HG03159 (cell line): ENCODE data around the gene CERS3.
"Not testable (repeated sequence)": the region's sequence is repeated elsewhere in the genome, so short reads cannot be mapped to it uniquely, and the experiment has no call there.

ENCODE experiments used
- ATAC-seq: cut with Tn5 transposase; IDR thresholded peaks from one replicate; pipeline ENCODE4 v1.9.1; 2021; ENCODE audit warnings: mild to moderate bottlenecking, moderate library complexity; ENCODE audit not compliant: unreplicated experiment

CERS3 gene

DNA sequence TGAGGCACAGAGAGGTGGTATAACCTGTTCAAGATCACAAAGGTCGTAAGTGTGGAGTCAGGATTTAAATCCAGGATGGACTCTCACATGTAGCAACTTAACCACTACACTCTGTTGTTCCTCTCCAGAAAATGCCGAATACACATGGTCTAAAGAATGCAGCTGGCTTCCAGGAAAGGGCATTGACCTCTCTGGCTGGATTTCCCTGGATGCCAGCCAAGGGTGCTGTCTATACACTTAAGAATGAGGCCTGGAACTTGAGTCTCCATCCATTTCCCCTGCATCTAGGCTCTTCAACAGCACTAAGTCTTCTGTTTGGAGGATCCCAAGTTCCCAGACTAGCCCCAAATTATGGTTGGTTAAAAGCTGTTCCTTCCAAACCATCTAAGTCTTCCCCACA, 60.5 kb downstream of the CERS3 start:
- ATAC-seq: no peak

DNA sequence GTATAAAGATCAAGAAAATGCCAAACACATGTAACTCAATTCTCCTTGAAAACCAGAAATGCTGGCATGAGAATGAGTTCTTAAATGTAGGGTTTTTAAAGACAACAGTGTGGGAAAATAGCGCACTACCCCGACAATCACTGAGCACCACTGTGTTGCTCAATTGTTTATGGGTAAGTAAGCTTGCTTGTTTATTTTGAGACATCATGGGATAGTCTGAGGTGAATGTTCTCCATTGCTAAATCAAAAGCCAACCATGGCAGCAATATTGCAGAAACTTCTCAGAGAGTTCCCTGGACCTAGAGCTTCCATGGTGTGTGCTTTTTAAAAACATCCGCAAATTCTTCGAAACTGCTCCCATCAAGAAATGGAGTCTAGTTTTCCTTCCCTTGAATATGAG, 62.7 kb downstream of the CERS3 start:
- ATAC-seq: no peak

DNA sequence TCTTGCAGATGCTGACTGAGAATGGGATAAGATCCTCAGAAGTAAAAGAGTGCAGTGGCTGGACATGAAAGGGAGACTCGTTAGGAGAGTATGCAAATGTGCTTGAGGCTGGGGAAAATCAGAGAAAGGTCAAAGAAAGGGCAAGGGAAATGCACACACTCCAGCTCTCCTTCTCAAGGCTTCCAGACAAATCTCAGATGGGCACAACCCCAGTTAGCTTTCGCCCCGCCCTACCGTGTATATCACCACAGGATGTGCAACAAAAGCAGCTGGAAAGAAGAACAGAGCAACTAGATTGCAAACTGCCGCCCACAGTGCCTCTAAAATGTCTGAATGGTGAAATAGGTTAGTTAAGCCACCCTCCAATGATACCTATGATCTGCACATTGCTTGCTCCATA, 63.9 kb downstream of the CERS3 start:
- no peak for ATAC-seq

DNA sequence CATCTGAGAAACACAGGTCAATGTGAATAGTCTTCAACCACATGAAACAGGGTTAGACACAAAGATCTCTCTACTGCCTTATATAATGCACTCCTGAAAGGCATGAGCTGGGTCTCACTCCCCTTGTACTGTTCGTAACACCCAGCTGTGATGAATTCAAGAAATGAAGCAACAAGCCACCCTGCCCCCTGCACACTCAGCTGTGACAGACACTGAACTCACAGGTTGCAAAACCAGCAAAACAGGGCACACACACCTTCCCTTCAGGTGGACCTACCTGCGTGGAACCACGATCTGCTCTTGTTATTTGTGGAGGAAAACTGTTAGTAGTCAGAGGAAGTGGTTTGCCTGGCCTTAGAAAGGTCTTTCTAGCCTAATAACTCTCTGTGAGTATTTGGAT, 64.5 kb downstream of the CERS3 start:
- ATAC-seq: no peak

DNA sequence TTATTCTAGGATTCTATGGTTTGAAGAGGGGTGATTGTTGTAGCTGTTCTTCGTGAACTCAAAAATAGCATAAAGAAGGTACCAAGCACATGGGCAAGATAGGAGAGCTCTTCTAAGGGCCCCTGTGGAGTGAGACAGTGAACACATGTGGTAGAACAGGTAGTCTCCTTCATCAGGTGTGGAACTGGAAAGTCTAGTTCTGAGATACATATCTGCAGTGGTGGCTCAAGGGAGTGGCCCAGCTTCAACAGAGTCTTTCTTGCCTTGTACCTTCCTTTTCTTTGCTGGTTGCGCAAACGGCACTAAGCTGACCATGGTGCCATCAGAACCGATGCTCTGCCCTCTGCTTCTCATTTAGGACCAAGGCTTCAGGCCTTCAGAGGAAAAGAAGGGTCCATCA, 65.2 kb downstream of the CERS3 start:
- ATAC-seq: no peak

DNA sequence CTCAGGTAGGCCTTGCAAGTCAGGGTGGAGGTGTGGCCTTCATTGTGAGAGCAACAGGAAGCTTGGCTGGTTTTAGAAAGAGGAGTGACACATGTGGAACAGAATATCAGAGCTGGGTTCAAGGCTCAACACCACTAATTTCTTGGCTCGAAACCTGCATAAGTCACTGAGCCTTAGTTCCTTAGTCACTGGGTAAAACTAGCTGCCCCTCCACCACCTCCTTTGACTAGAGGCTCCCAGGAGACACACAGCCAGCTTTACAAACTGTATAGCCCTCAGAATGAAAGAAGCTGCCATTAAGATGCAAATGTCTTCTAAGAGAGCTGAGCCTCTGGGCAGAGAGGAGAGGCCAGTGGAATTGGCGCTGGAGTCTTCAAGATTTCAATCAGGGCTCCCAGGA, 67.7 kb downstream of the CERS3 start:
- ATAC-seq: peak; percentile 62

DNA sequence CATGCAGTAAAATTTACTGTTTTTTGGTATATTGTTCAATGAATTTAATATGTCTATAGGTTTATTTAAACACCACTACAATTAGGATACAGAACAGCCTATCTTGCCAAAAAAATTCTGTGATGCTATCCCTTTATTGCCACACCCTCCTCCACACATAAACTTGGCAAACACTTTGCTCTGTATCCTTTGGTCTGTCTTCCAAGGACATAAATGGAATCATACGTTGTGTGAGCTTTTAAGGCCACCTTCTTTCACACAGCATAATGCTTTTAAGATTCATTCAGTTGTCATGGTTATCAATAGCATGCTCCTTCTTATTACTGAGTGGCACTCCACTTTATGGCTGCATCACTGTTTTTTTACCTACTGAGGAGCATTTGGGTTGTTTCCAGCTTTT, 71.5 kb downstream of the CERS3 start:
- no peak for ATAC-seq

DNA sequence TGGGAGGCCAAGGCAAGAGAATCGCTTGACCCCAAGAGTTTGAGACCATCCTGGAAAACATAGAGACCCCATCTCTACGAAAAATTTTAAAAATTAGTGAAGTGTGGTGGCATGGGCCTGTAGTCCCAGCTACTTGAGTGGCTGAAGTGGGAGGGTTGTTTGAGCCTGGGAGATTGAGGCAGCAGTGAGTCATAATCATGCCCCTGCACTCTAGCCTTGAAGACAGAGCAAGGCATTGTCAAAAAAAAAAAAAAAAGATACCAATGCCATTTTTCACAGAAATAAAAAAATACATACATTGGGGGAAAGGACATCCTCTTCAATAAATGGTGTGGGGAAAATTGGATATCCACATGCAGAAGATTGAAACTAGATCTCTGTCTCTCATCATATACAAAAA, 74.6 kb downstream of the CERS3 start:
- ATAC-seq: no peak

DNA sequence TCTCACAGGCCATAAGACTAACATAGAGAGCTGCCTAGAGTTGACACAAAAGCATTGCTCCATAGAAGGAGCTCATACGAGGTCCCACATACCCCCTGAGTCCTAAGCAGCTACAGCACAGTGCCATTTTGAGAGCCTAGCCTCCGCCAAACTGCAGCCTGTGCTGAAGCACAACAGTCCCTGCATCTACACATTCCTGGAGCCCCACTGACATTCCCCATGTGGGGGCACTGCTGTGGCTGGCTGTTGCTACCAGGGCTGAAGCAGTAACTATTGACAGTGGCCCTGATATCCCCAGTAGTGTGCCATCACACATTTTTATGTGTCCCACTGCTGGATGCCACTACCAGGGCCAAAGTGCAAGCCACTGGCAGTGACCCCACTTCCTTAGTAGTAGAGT, 80.3 kb downstream of the CERS3 start:
- ATAC-seq: no peak

DNA sequence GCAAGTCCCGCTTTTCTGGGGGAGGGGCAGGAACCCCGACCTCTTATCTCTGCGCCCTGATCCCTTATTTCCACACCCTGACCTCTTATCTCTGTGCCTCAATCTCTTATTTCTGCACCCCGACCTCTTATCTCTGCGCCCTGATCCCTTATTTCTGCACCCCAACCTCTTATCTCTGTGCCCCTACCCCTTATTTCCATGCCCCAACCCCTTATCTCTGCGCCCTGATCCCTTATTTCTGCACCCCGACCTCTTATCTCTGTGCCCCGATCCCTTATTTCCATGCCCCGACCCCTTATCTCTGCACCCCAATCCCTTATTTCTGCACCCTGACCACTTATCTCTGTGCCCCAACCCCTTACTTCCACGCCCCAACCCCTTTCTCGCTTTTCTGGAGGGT, 87.7 kb downstream of the CERS3 start:
- ATAC-seq: not testable (repeated sequence)

DNA sequence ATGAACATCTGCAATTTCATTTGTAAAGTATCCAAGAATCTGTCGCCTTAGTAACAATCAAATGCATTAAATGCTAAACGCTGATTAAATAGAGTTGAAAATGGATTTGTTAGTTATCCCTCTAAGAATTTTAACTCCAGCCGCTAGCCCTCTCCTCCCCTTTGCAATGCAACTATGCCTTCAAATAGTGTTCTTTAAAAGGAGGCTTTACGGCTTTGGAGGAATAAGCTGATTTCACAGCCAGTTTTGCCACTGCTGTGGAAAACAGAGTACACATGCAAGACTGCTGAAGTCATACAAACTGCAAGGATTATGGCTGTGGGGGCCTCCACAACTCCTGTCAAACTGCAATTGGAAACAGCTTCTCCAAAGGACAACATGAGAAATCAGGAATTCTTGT, 89.2 kb downstream of the CERS3 start:
- ATAC-seq: no peak

DNA sequence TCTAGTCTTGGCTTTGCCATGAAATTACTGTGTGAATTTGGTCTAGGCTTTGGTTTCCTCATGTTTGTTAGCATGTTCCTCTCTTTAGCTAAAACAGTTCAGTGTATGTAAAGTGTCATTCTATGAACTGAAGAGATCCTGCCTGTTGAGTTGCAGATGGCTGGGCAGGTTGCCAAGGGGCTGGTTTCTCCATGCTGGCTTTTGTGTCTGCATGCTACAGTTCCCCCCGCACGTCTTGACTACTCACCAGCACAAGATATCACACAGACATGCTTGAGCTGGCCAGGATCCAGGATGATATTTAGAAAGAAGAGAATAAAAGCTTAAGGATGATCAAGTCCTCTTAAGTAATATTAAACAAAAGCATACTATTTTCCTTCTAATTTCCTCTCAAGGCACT, 90.2 kb downstream of the CERS3 start:
- peak; percentile 94 for ATAC-seq

DNA sequence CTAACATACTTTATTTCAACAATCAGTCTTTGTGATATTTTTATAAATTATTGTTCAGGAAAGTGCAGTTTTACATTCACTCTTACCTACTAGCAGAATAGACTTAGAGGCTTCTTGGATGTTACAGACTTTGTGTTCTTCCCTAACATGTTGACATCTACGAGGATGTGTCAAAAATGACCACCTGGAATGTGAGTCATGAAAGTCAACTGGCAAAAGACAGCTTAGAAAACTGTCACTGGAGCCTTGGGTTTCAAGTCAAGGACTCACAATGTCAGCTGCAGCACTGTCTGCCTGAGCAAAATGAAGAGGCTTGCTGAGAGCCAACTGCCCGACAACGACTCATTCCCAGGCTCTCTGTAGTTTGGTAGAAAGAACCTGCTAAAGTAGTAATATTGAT, 91.5 kb downstream of the CERS3 start:
- no peak for ATAC-seq

DNA sequence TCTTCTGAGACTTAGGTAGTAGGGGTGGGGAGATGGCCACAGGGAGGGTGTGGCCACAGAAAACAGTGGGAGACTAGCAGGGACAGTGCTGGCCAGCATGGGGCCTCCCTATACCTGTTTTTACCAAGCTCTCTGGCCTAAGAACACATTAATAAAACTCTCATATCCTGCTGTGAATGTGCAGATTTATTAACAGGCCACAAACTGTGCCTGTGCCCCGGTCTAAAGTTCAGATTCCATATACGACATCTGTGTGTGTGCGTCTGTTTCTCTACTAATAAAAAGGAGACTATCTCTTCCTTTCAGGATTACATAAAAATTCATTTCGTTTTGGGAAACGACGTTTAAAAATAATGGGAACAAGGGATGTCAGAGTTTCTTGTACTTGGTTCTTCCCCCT, 94.2 kb downstream of the CERS3 start:
- ATAC-seq: no peak

DNA sequence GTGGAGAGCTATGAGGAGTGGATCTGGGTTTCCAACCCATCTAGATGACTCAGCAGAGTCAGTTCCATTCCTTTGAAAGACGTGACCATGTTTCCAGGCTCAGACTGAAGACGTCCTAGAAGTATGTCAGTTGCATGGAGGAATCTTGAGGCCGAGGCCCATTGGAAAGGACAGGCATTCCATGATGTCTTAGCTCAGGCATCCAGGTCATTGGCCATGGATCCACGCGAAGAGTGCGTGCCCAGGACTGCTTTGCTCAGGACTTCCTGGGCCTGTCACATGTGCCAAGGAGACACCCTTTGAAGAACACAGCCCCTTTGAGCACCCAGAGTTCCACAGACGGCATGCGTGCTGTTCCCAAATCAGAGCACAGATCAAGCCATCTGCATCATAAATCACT, 94.7 kb downstream of the CERS3 start:
- no peak for ATAC-seq

DNA sequence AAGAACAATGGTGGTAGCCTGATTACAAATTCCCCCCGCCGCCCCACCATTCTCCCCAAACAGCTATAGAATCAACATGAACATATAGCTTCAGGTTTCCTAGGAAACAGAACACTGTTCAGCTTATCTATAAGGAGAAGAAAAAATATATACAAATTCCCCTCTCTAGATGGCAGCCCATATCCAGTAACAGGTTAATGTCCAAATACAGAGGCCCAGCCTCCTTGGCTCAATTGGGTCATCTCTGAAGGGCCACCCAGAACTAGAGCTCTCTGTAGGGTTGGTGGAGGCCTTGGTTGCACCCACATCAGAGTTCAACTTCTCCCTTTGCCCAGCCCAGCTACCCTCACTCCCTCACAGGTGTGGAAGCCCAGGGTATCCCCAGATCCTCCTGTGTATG, 95.4 kb downstream of the CERS3 start:
- no peak for ATAC-seq

DNA sequence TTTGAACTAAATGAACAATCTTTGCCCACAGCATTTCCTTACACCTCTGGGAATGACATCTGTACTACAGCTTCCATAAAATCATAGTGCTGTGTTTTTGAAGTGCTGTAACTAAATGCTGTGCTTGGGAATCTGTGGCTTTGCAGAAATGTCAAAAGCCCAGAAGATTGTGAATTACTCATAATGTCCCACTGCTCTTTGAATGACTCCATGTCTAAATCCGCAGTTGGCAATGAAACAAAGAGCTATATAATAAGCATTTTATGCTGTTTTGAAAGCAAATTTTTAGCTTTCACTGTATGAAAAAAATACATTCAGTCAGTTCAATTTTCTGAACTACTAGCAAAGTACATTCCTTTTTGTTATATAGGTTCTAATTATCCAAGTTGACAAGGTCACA, 98.3 kb downstream of the CERS3 start:
- no peak for ATAC-seq

DNA sequence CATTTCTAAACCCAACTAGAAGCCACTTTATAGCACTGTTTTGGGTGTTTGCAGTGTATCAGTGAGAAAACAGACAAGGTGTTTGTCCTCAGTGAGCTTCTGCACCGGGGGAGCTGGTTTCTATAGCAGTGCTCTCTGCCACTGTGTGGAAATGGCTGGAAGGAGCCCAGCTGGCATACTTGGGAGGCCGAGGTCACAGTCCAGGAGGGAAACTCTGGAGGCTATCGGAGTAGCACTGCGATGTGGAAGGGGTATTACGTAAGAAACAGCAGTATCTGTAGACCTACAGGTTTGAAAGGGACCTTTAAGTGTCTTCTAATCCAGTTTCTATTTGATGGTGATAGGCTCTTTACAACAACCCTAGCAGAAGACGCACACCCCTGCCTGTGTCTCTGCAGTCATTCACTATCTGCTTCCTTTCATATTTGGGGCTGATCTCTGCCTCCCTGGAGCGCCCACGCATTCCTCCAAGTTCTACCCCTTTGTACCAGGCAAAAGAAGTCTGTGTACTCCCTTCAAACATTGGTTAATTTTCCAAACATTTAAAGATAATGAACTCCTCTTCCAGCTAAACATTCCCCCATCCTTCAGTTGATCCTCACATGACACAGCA, 99.5 kb downstream of the CERS3 start:
- ATAC-seq: no peak

DNA sequence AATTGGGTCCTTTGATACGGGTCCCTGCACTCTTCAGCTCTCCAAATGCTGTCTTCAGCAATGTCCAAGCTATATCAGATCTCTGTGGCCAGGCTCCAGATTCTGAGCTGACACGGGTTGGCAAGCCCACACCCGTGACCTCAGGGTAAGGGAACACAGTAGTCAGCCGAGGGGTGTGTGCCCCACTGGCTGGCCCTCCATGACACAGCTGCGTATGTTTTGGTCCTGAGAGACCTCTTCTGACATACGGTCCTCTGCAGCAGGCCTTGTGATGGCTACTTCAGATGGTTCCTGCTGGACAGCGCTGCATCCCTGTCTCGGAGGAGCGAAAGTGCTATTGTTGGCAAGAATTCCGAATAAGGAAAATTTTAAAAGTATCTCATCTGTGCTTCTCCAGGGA, 101.8 kb downstream of the CERS3 start:
- ATAC-seq: no peak

DNA sequence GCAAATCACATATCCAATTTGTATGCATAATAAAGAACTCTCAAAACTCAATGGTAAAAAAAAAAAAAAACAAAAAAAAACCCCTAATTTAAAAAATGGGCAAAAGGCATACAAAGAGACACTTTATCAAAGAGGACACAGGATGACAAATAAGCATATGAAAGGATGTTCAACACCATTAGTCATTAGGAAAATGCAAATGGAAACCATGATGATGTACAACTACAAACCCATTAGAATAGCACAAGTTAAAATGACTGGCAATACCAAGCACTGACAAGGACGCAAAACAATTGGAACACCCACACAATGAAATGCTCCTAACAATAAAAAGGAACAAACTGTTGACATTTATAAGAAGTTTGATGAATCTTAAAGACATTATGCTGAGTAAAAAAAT, 123.6 kb downstream of the CERS3 start:
- no peak for ATAC-seq

DNA sequence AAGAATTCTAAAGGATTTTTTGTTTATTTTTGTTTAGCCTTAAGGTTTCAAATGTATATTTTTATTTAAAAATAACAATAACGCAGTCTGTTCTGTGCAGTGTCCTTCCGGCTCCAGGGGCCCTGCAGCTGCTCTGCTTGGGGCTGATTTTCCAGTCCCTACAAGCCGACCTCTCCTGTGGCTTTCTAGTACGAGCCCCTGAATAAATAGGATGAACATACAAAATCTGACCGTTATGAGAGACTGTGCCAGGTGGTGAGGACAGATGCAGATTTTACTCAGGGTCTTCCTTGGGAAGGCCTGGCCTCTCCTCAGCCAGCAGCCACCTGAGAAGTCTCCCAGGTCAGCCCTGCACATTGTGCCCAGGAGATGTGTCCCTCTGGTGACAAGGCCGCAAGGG, 127.8 kb downstream of the CERS3 start:
- ATAC-seq: no peak

DNA sequence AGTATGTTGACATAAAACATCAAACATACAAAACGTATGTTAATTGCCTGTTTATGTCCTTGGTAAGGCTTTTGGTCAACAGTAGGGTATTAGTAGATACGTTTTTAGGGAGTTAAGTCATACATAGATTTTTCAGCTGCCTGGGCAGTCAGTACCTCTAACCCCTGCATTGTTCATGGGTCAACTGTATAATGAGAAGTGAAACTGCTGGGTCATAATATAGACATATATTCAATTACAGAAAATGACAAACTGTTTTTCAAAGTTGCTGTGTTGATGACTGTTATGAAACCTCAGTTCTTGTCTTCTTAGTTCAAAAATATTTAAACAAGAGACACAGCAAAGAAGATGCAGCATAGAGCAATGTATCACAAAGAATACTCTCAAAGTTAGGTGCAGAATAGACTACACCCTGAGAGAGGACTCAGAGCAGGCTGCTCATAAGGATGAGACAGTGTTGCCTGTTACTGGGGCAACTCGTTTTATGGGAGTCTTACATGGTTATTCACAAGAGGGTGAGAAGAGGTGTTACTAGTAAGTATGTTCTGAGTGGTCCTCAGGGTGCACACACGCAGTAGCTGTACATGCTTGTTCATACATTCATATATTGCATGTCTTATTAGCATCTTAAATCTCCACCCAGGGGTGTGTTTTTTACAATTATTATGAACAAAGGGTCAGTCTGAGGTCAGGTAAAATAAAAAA, 133.9 kb downstream of the CERS3 start:
- no peak for ATAC-seq

DNA sequence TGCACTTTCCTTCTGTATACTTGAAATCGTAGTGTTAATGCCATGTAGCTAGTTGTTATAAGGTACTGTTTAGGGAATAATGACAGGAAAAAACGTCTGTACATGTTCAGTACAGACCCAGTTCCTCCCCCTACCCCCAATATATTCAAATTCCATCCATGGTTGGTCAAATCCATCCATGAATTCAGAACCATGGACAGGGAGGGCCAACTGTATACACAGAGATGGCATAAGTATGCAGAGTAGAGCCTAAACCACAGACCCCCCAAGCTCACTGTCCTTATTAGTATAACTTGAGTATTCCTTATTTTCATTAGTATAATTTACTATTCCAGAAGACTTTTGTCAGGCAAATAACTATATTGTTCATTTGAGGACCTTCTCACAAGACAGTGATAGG, 135.7 kb downstream of the CERS3 start:
- ATAC-seq: no peak
